HCT116 (cell line): ENCODE measurements around the gene ZNF441. TPM values are rescaled to one million over a fixed set of nuclear protein-coding genes. Genes with fewer than 3 reads are reported as not detected.
A peak's percentile ranks its signal among the peaks of the same experiment; 100 is the strongest.

Experiments used
- ATAC-seq: fragments of 200-7000 bp; cut with Tn5 transposase; 2 replicates; pipeline ENCODE4 v1.9.1; 2020; ENCODE audit warnings: mild to moderate bottlenecking, moderate library complexity
- BruUV-seq: library from RNA; stranded (reverse); fragments of 400-500 nt; replicated peaks from 2 replicates; lab custom pipeline; 2021; lab: Mats Ljungman, UMichigan
- CTCF ChIA-PET: fragments of 300-600 bp; sonication (Branson Sonifier 250); formaldehyde crosslinking; loops from one replicate; lab custom pipeline; 2021; ENCODE audit warnings: antibody characterized with exemption; lab: Charles Lee
- POLR2A ChIA-PET: fragments of 300-600, 350-600 bp; sonication (Branson Sonifier 250); formaldehyde crosslinking; loops from one replicate; lab custom pipeline; 2021; ENCODE audit warnings: antibody characterized with exemption; lab: Charles Lee
- RAD21 ChIA-PET, 2 experiments: fragments of 300-600 bp; sonication (Branson Sonifier 250); formaldehyde crosslinking; loops; one replicate each; lab custom pipeline; 2023; ENCODE audit warnings: low total read pairs in 2 of 2; ENCODE audit not compliant: uncharacterized antibody in 2 of 2, unreplicated experiment in 2 of 2, low non-redundant PET in 1 of 2; lab: Charles Lee
- DNase-seq: peaks from one replicate; pipeline ENCODE4 v3.0.0-alpha.2; 2010; ENCODE audit warnings: low read depth, low spot score
- H2AFZ ChIP-seq: fragments of 200-600 bp; shearing (Covaris generic), sonication (generic); 2 replicates; pipeline ENCODE4 v1.6.1; 2017; ENCODE audit warnings: low read depth, mixed run types, mixed read lengths, antibody characterized with exemption, low read length; ENCODE audit not compliant: poor library complexity, severe bottlenecking
- H3K27ac ChIP-seq: 2 replicates; pipeline ENCODE4 v1.5.1; 2012; ENCODE audit warnings: low read depth, low read length
- H3K27me3 ChIP-seq: fragments of 200-600 bp; sonication (generic); 2 replicates; pipeline ENCODE4 v1.6.1; 2016; ENCODE audit warnings: mixed run types, low read length, mixed read lengths; ENCODE audit not compliant: insufficient read depth
- H3K36me3 ChIP-seq, 2 experiments: fragments of 200-500 bp in 1 of 2; fragments of 200-600 bp in 1 of 2; sonication (Bioruptor generic) in 1 of 2; sonication (generic) in 1 of 2; 2 replicates each; pipeline versions ENCODE4 v1.5.1 to v1.6.1; 2014 to 2016; ENCODE audit warnings: low read length in 2 of 2, inconsistent platforms in 1 of 2, mixed read lengths in 1 of 2, mixed run types in 1 of 2; ENCODE audit not compliant: insufficient read depth in 2 of 2, control insufficient read depth in 1 of 2
- H3K4me1 ChIP-seq, 2 experiments: fragments of 200-600 bp in 1 of 2; sonication (generic) in 1 of 2; 2 replicates each; pipeline versions ENCODE4 v1.5.1 to v1.6.1; 2012 to 2017; ENCODE audit warnings: low read length in 2 of 2, inconsistent platforms in 1 of 2, mild to moderate bottlenecking in 1 of 2, mixed read lengths in 1 of 2, mixed run types in 1 of 2, moderate library complexity in 1 of 2; ENCODE audit not compliant: insufficient read depth in 2 of 2, control insufficient read depth in 1 of 2
- H3K4me2 ChIP-seq: fragments of 200-600 bp; sonication (generic); 2 replicates; pipeline ENCODE4 v1.6.1; 2017; ENCODE audit warnings: mixed run types, low read length, mixed read lengths
- H3K4me3 ChIP-seq, 2 experiments: fragments of 200-600 bp in 1 of 2; sonication (generic) in 1 of 2; replicated peaks in 1 of 2; 2 replicates each; pipeline ENCODE4 v1.5.1; 2011 to 2016; ENCODE audit warnings: low read length in 2 of 2, control low read depth in 1 of 2, low read depth in 1 of 2, mild to moderate bottlenecking in 1 of 2, mixed read lengths in 1 of 2, mixed run types in 1 of 2
- H3K79me2 ChIP-seq: fragments of 200-600 bp; sonication (generic); 2 replicates; pipeline ENCODE4 v1.6.1; 2017; ENCODE audit warnings: mild to moderate bottlenecking, mixed run types, low read length, moderate library complexity, mixed read lengths; ENCODE audit not compliant: insufficient read depth
- H3K9ac ChIP-seq: fragments of 200-600 bp; sonication (generic); 2 replicates; pipeline ENCODE4 v1.6.1; 2016; ENCODE audit warnings: low read length, mixed read lengths
- H3K9me2 ChIP-seq: fragments of 200-600 bp; sonication (generic), shearing (Covaris generic); 2 replicates; pipeline ENCODE4 v1.6.1; 2017; ENCODE audit warnings: mixed run types, mild to moderate bottlenecking, moderate library complexity; ENCODE audit not compliant: insufficient read depth
- H3K9me3 ChIP-seq, 2 experiments: fragments of 200-500 bp in 1 of 2; fragments of 200-600 bp in 1 of 2; sonication (Bioruptor generic) in 1 of 2; sonication (generic) in 1 of 2; 2 replicates each; pipeline ENCODE4 v1.6.1; 2014 to 2017; ENCODE audit warnings: low read length in 2 of 2, mixed read lengths in 2 of 2, inconsistent platforms in 1 of 2, low read depth in 1 of 2, mild to moderate bottlenecking in 1 of 2, mixed run types in 1 of 2, moderate library complexity in 1 of 2; ENCODE audit not compliant: control insufficient read depth in 1 of 2, insufficient read depth in 1 of 2
- H4K20me1 ChIP-seq: fragments of 200-600 bp; sonication (generic), shearing (Covaris generic); 2 replicates; pipeline ENCODE4 v1.6.1; 2017; ENCODE audit warnings: mixed run types, mild to moderate bottlenecking, moderate library complexity; ENCODE audit not compliant: insufficient read depth
- ATF3 ChIP-seq: IDR thresholded peaks from 2 replicates; pipeline ENCODE4 v1.6.1; 2012
- CBX3 ChIP-seq: IDR thresholded peaks from 2 replicates; pipeline ENCODE4 v1.6.1; 2012; ENCODE audit warnings: low read depth
- CEBPB ChIP-seq: IDR thresholded peaks from 2 replicates; pipeline ENCODE4 v1.6.1; 2012; ENCODE audit warnings: low read depth
- CTCF ChIP-seq, 3 experiments: fragments of 200-600 bp in 1 of 3; sonication (generic) in 1 of 3; IDR thresholded peaks in 2 of 3; conservative IDR thresholded peaks in 1 of 3; 2 replicates each; pipeline ENCODE4 v1.5.1; 2012 to 2017; ENCODE audit warnings: low read depth in 2 of 3, low read length in 2 of 3, antibody characterized with exemption in 1 of 3, borderline replicate concordance in 1 of 3, control low read depth in 1 of 3, mild to moderate bottlenecking in 1 of 3, mixed read lengths in 1 of 3, mixed run types in 1 of 3, moderate library complexity in 1 of 3; ENCODE audit not compliant: insufficient read depth in 1 of 3
- EGR1 ChIP-seq: IDR thresholded peaks from 2 replicates; pipeline ENCODE4 v1.6.1; 2012; ENCODE audit warnings: low read depth
- EZH2phosphoT487 ChIP-seq: fragments of 200-600 bp; IDR thresholded peaks from 2 replicates; pipeline ENCODE4 v1.6.1; 2018; ENCODE audit warnings: antibody characterized with exemption, borderline replicate concordance
- POLR2A ChIP-seq: IDR thresholded peaks from 2 replicates; pipeline ENCODE4 v1.7.0; 2011; ENCODE audit warnings: borderline replicate concordance; ENCODE audit not compliant: insufficient read depth, insufficient read length; ENCODE audit errors: extremely low read depth
- RAD21 ChIP-seq: IDR thresholded peaks from 2 replicates; pipeline ENCODE4 v1.6.1; 2012; ENCODE audit warnings: low read depth, mild to moderate bottlenecking
- REST ChIP-seq: IDR thresholded peaks from 2 replicates; pipeline ENCODE4 v1.6.1; 2012; ENCODE audit warnings: low read depth
- YY1 ChIP-seq: IDR thresholded peaks from 2 replicates; pipeline ENCODE4 v1.6.1; 2011; ENCODE audit warnings: low read length, low read depth, moderate library complexity, mild to moderate bottlenecking; ENCODE audit not compliant: insufficient replicate concordance; ENCODE audit errors: extremely low read depth
- ZFX ChIP-seq: fragments of 450-650 bp; IDR thresholded peaks from 2 replicates; pipeline ENCODE4 v1.6.1; 2017
- ZNF274 ChIP-seq: fragments of 200-500 bp; sonication (Bioruptor generic); IDR thresholded peaks from 2 replicates; pipeline ENCODE4 v1.6.1; 2014; ENCODE audit warnings: mild to moderate bottlenecking, low read depth, low read length, inconsistent platforms
- intact Hi-C: fragments of 100-400 bp; cut with micrococcal nuclease; formaldehyde crosslinking; loops from 2 replicates; pipeline ENCODE4 v1.10.0; 2022
- total RNA-seq: library from RNA; stranded (reverse); gene quantifications from one replicate; pipeline ENCODE4 v1.2.1, GENCODE V29; 2021; ENCODE audit not compliant: unreplicated experiment

ZNF441 gene
- total RNA-seq, 1 experiment from 2014 or later: 1.1 TPM

- intact Hi-C loops: loop anchor here (5.0 kb wide), 2 partner anchors 116 to 174 kb away; no protein-coding TSS in a partner anchor
- no peak for DNase-seq
- POLR2A ChIA-PET: interaction anchor here (0.6 kb wide), 1 partner anchor 73 kb away, joined by 3 read pairs; no protein-coding TSS in a partner anchor
- no TSS peak for BruUV-seq
- Histone ChIP-seq H3K4me1 (peaks cover 0 to 6% of the 10 kb centered on the region in 2 experiments; a peak in 1 of 4 replicates), H3K9me3 (peaks cover 3 to 5% of the 10 kb centered on the region in 2 experiments; a peak in 2 of 4 replicates), H2AFZ (peak overlapping the region; percentile 68), H3K27ac (peak overlapping the region; percentile 75; the same call in 1 of the 2 replicates), H3K79me2 (0 out of 2 replicates have a peak, but pooled peaks cover 4% of the 10 kb centered on the region), H3K27me3 (no peaks in the 10 kb centered on the region)
- no peak for TF ChIP-seq YY1
- TF ChIP-seq POLR2A: no peak
- no peak for TF ChIP-seq ZNF274
- no peak for TF ChIP-seq CBX3
- no peak for TF ChIP-seq EGR1
- TF ChIP-seq ATF3: no peak
- TF ChIP-seq EZH2phosphoT487: no peak
- TF ChIP-seq REST: no peak
- no peak for TF ChIP-seq CEBPB
- no peak for TF ChIP-seq RAD21
- TF ChIP-seq ZFX: no peak
- TF ChIP-seq CTCF (IDR thresholded peaks at IDR 0.05 in 2 of 3, conservative IDR thresholded peaks at IDR 0.05 in 1 of 3; ENCODE audit: borderline replicate concordance in 1 of 3, insufficient read depth in 1 of 3, low read depth in 2 of 3, low read length in 2 of 3): no peak
- TF ChIP-seq, all 23 proteins: peak for 0
- Histone ChIP-seq H3K9me2 (no peaks in the 10 kb centered on the region), H3K4me2 (peak overlapping the region; percentile 91), H3K9ac (peak overlapping the region; percentile 70), H4K20me1 (no peaks in the 10 kb centered on the region), H3K4me3 (peak overlapping the region; percentile 73 to 89), H3K36me3 (no peaks in the 10 kb centered on the region)
- ChIA-PET CTCF (no interaction called here), RAD21 (no interaction called here)
- ATAC-seq: peak; percentile 46
Observed at GRCh38 chr19:11813703-11814028, 46.9 kb downstream of the ZNF441 start.
